K562 (cell line): Measurements from ENCODE around the gene SELENOO. TPM values are rescaled to one million over a fixed set of nuclear protein-coding genes. Genes with fewer than 3 reads are reported as not detected.

ENCODE experiments used
- MTA1 ChIP-seq: fragments of 450-650 bp; IDR thresholded peaks from 2 replicates; pipeline ENCODE4 v1.6.1; 2017; ENCODE audit warnings: borderline replicate concordance
- PHTF2 ChIP-seq: fragments of 250-450 bp; sonication (Bioruptor Pico); IDR thresholded peaks from 2 replicates; pipeline ENCODE4 v1.5.0; 2021; ENCODE audit warnings: mild to moderate bottlenecking
- POLR2H ChIP-seq: IDR thresholded peaks from 2 replicates; pipeline ENCODE4 v1.6.1; 2016; ENCODE audit warnings: missing genetic modification characterization, low read depth, mild to moderate bottlenecking, control low read depth, missing compliant biosample characterization, moderate library complexity
- PTTG1 ChIP-seq: fragments of 450-650 bp; IDR thresholded peaks from 2 replicates; pipeline ENCODE4 v1.6.1; 2016; ENCODE audit warnings: low read depth, mild to moderate bottlenecking, missing genetic modification characterization, missing compliant biosample characterization
- RAD21 ChIP-seq, 2 experiments: fragments of 250-450 bp in 1 of 2; fragments of 450-650 bp in 1 of 2; sonication (Bioruptor Pico) in 1 of 2; formaldehyde crosslinking in 1 of 2; IDR thresholded peaks in 1 of 2; conservative IDR thresholded peaks in 1 of 2; 2 replicates each; pipeline versions ENCODE4 v1.4.0 to v1.8.0; 2020 to 2022; ENCODE audit warnings: mild to moderate bottlenecking in 2 of 2, moderate library complexity in 1 of 2
- SMC3 ChIP-seq: conservative IDR thresholded peaks from 2 replicates; pipeline ENCODE4 v1.6.1; 2011; ENCODE audit warnings: low read depth, low read length, improper control_type of control experiment; ENCODE audit not compliant: insufficient read depth
- ZBTB17 ChIP-seq: fragments of 450-650 bp; formaldehyde crosslinking; IDR thresholded peaks from 2 replicates; pipeline ENCODE4 v1.4.0; 2020; ENCODE audit warnings: mild to moderate bottlenecking
- ZNF318 ChIP-seq, 2 experiments: fragments of 450-650 bp; IDR thresholded peaks; 2 replicates each; pipeline ENCODE4 v1.6.1; 2016; ENCODE audit warnings: mild to moderate bottlenecking in 2 of 2, borderline replicate concordance in 1 of 2, low read depth in 1 of 2, moderate library complexity in 1 of 2
- polyA plus RNA-seq, 8 experiments: library from polyadenylated mRNA; depleted of rRNA in 4 of 8; stranded (reverse) in 5 of 8; unstranded in 3 of 8; fragments of >200 nt; fragmentation: Nextera tagmentation in 2 of 8; fragmentation: Illumina TruSeq in 1 of 8; extraction: Ambion mirVana in 2 of 8; extraction: Trizol in 1 of 8; gene quantifications; 2 replicates each; pipeline versions ENCODE4 v1.2.1 to v1.2.3, GENCODE V29; 2011 to 2014; ENCODE audit warnings: inconsistent platforms in 1 of 8, missing spikeins in 1 of 8
- total RNA-seq, 7 experiments: library from RNA; depleted of rRNA in 6 of 7; stranded (reverse); fragments of >200 nt in 6 of 7; fragmentation: Illumina TruSeq in 2 of 7; extraction: Trizol in 2 of 7; gene quantifications; 2 replicates each; pipeline versions ENCODE4 v1.2.1 to v1.2.3, GENCODE V29; 2011 to 2021; ENCODE audit warnings: low replicate concordance in 1 of 7

The SELENOO gene
- total and polyA plus RNA-seq, 9 of the 15 experiments (the other 6 are each of a cell fraction or from before 2014, with no cell fraction given) = 0.37 to 24.9 (median 8.3) TPM

GRCh38 chr22:50252082-50253045, 51.6 kb downstream of the SELENOO start (continued):
- no peak for TF ChIP-seq SMC3
- no peak for TF ChIP-seq MTA1
- TF ChIP-seq POLR2H (tag) = no peak
- TF ChIP-seq ZNF318 (IDR thresholded peaks at IDR 0.05; ENCODE audit: borderline replicate concordance in 1 of 2, low read depth in 1 of 2) = no peak
- TF ChIP-seq RAD21 (CRISPR knock-in tag; conservative IDR thresholded peaks at IDR 0.05 in 1 of 2, IDR thresholded peaks at IDR 0.05 in 1 of 2) = peak in 1 of 2 experiments; percentile 38; a peak in 1 of 4 replicates
- TF ChIP-seq PTTG1 = no peak
- no peak for TF ChIP-seq ZBTB17 (CRISPR knock-in tag)
- TF ChIP-seq PHTF2 (CRISPR knock-in tag) = no peak
